Lower leg skin (tissue), 3 donors: ENCODE measurements around the gene KIAA0825.
"Not testable (repeated sequence)": the region's sequence is repeated elsewhere in the genome, so short reads cannot be mapped to it uniquely, and the experiment has no call there.

Experiments used
- CTCF ChIP-seq, 3 donors: fragments of 450-650 bp; IDR thresholded peaks; one replicate each; pipeline ENCODE4 v1.5.1; 2016; ENCODE audit warnings: antibody characterized with exemption in 3 of 3, mild to moderate bottlenecking in 3 of 3, moderate library complexity in 2 of 3
- POLR2A ChIP-seq, 2 donors: fragments of 450-650 bp; IDR thresholded peaks; one replicate each; pipeline ENCODE4 v1.6.1; 2016 to 2017; ENCODE audit warnings: antibody characterized with exemption in 2 of 2, mild to moderate bottlenecking in 1 of 2, moderate library complexity in 1 of 2

GRCh38 chr5:94170158-94170557 is 448.2 kb downstream of the KIAA0825 start:
- TF ChIP-seq CTCF, POLR2A (IDR thresholded peaks at IDR 0.05): not testable (repeated sequence)
